H9 (cell line): ENCODE measurements around the gene PIGW. TPM values are rescaled to one million over a fixed set of nuclear protein-coding genes. Genes with fewer than 3 reads are reported as not detected.
A peak's percentile ranks its signal among the peaks of the same experiment; 100 is the strongest.

ENCODE experiments used
- DNase-seq: peaks from one replicate; pipeline ENCODE4 v3.0.0-alpha.2; 2017
- H2AFZ ChIP-seq: one replicate; pipeline ENCODE4 v1.6.1; 2013; ENCODE audit warnings: mild to moderate bottlenecking, low read length, control low read depth, moderate library complexity
- H2AK5ac ChIP-seq: 2 replicates; pipeline ENCODE4 v1.6.1; 2013; ENCODE audit warnings: low read length, control low read depth, mixed read lengths; ENCODE audit not compliant: insufficient read length
- H2BK120ac ChIP-seq: one replicate; pipeline ENCODE4 v1.6.1; 2013; ENCODE audit warnings: low read depth, mild to moderate bottlenecking, low read length, control low read depth, inconsistent platforms; ENCODE audit not compliant: poor library complexity, severe bottlenecking
- H2BK12ac ChIP-seq: 2 replicates; pipeline ENCODE4 v1.6.1; 2013; ENCODE audit warnings: low read length, control low read depth, mixed read lengths, low read depth; ENCODE audit not compliant: insufficient read length
- H2BK15ac ChIP-seq: 2 replicates; pipeline ENCODE4 v1.6.1; 2013; ENCODE audit warnings: low read depth, low read length, control low read depth
- H2BK20ac ChIP-seq: one replicate; pipeline ENCODE4 v1.6.1; 2013; ENCODE audit warnings: low read depth, mild to moderate bottlenecking, low read length, control low read depth, inconsistent platforms; ENCODE audit not compliant: poor library complexity, severe bottlenecking
- H2BK5ac ChIP-seq: 2 replicates; pipeline ENCODE4 v1.6.1; 2013; ENCODE audit warnings: low read length, control low read depth, mixed read lengths; ENCODE audit not compliant: insufficient read length
- H3K14ac ChIP-seq: 2 replicates; pipeline ENCODE4 v1.6.1; 2013; ENCODE audit warnings: low read length, control low read depth; ENCODE audit not compliant: insufficient read depth
- H3K18ac ChIP-seq: 2 replicates; pipeline ENCODE4 v1.6.1; 2013; ENCODE audit warnings: low read depth, mild to moderate bottlenecking, mixed read lengths, low read length, control low read depth; ENCODE audit not compliant: insufficient read length
- H3K23ac ChIP-seq: 2 replicates; pipeline ENCODE4 v1.6.1; 2013; ENCODE audit warnings: low read length, control low read depth, mixed read lengths, low read depth; ENCODE audit not compliant: insufficient read length
- H3K23me2 ChIP-seq: 2 replicates; pipeline ENCODE4 v1.6.1; 2013; ENCODE audit warnings: low read depth, mild to moderate bottlenecking, mixed read lengths, low read length, control low read depth; ENCODE audit not compliant: insufficient read length, poor library complexity, severe bottlenecking
- H3K27ac ChIP-seq: 2 replicates; pipeline ENCODE4 v1.5.1; 2013; ENCODE audit warnings: low read length, control low read depth, mixed read lengths, low read depth; ENCODE audit not compliant: insufficient read length
- H3K27me3 ChIP-seq: 2 replicates; pipeline ENCODE4 v1.6.1; 2013; ENCODE audit warnings: low read length, control low read depth, inconsistent platforms; ENCODE audit not compliant: insufficient read depth
- H3K4ac ChIP-seq: 2 replicates; pipeline ENCODE4 v1.6.1; 2013; ENCODE audit warnings: low read depth, mild to moderate bottlenecking, control low read depth, inconsistent platforms, low read length, moderate library complexity
- H3K4me1 ChIP-seq: 2 replicates; pipeline ENCODE4 v1.6.1; 2013; ENCODE audit warnings: low read length, control low read depth, inconsistent platforms; ENCODE audit not compliant: insufficient read depth
- H3K4me2 ChIP-seq: 2 replicates; pipeline ENCODE4 v1.6.1; 2013; ENCODE audit warnings: low read length, control low read depth, mixed read lengths; ENCODE audit not compliant: insufficient read length, insufficient read depth
- H3K56ac ChIP-seq: 2 replicates; pipeline ENCODE4 v1.6.1; 2013; ENCODE audit warnings: low read depth, mild to moderate bottlenecking, mixed read lengths, low read length, control low read depth; ENCODE audit not compliant: insufficient read length
- H3K79me1 ChIP-seq: 2 replicates; pipeline ENCODE4 v1.6.1; 2013; ENCODE audit warnings: low read depth, mild to moderate bottlenecking, moderate library complexity, low read length, control low read depth, inconsistent platforms; ENCODE audit not compliant: insufficient read depth, poor library complexity, severe bottlenecking
- H3K79me2 ChIP-seq: 2 replicates; pipeline ENCODE4 v1.6.1; 2013; ENCODE audit warnings: low read length, control low read depth, inconsistent platforms; ENCODE audit not compliant: insufficient read depth
- H3K9ac ChIP-seq: 2 replicates; pipeline ENCODE4 v1.6.1; 2013; ENCODE audit warnings: low read length, control low read depth, mixed read lengths; ENCODE audit not compliant: insufficient read length; ENCODE audit errors: extremely low read depth
- H3K9me3 ChIP-seq: one replicate; pipeline ENCODE4 v1.6.1; 2013; ENCODE audit warnings: low read depth, low read length, inconsistent platforms; ENCODE audit not compliant: control insufficient read depth
- H3T11ph ChIP-seq: one replicate; pipeline ENCODE4 v1.6.1; 2013; ENCODE audit warnings: mild to moderate bottlenecking, low read length, control low read depth, inconsistent platforms
- H4K20me1 ChIP-seq: one replicate; pipeline ENCODE4 v1.6.1; 2013; ENCODE audit not compliant: control insufficient read depth, insufficient read length, insufficient read depth
- H4K5ac ChIP-seq: 2 replicates; pipeline ENCODE4 v1.6.1; 2013; ENCODE audit warnings: low read depth, mild to moderate bottlenecking, mixed read lengths, low read length, control low read depth; ENCODE audit not compliant: insufficient read length
- H4K8ac ChIP-seq: replicated peaks from 2 replicates; pipeline ENCODE4 v1.6.1; 2013; ENCODE audit warnings: low read length, control low read depth, mixed read lengths, low read depth; ENCODE audit not compliant: insufficient read length
- H4K91ac ChIP-seq: 2 replicates; pipeline ENCODE4 v1.6.1; 2013; ENCODE audit warnings: low read depth, mild to moderate bottlenecking, moderate library complexity, mixed read lengths, low read length, control low read depth; ENCODE audit not compliant: insufficient read length
- H3K27ac Mint-ChIP-seq, 3 experiments: 2 replicates in 2 of 3; 3 replicates in 1 of 3; pipeline ENCODE4 v1.8.0; 2020 to 2021; ENCODE audit warnings: mixed read lengths in 3 of 3, mild to moderate bottlenecking in 1 of 3, moderate library complexity in 1 of 3
- H3K27me3 Mint-ChIP-seq: 2 replicates; pipeline ENCODE4 v1.8.0; 2021; ENCODE audit warnings: low read depth, mild to moderate bottlenecking, moderate library complexity, mixed read lengths
- H3K36me3 Mint-ChIP-seq, 3 experiments: 2 replicates in 2 of 3; 3 replicates in 1 of 3; pipeline ENCODE4 v1.8.0; 2020 to 2021; ENCODE audit warnings: low read depth in 3 of 3, mixed read lengths in 3 of 3; ENCODE audit not compliant: insufficient read depth in 1 of 3
- H3K4me1 Mint-ChIP-seq, 2 experiments: 2 replicates each; pipeline ENCODE4 v1.8.0; 2020; ENCODE audit warnings: mixed read lengths in 2 of 2
- H3K4me3 Mint-ChIP-seq, 2 experiments: 2 replicates in 1 of 2; 3 replicates in 1 of 2; pipeline ENCODE4 v1.8.0; 2020 to 2021; ENCODE audit warnings: mild to moderate bottlenecking in 2 of 2, mixed read lengths in 2 of 2, moderate library complexity in 1 of 2
- H3K9me3 Mint-ChIP-seq, 2 experiments: 2 replicates in 1 of 2; 3 replicates in 1 of 2; pipeline ENCODE4 v1.8.0; 2020; ENCODE audit warnings: mild to moderate bottlenecking in 2 of 2, mixed read lengths in 2 of 2, moderate library complexity in 1 of 2
- CTCF ChIP-seq: fragments of 200-600 bp; sonication (generic); conservative IDR thresholded peaks from 3 replicates; pipeline ENCODE4 v1.8.0; 2021; ENCODE audit warnings: antibody characterized with exemption, mild to moderate bottlenecking
- whole genome bisulfite sequencing: extraction: QIAGEN DNeasy Blood & Tissue Kit; methylation state at CpG from one replicate; pipeline ENCODE4 v1.1.7; 2013; ENCODE audit warnings: missing lambda C conversion rate, low lambda C conversion rate, mixed read lengths; ENCODE audit not compliant: insufficient read length; ENCODE audit errors: extremely low coverage; 5-methylcytosine and 5-hydroxymethylcytosine counted together
- total RNA-seq: library from RNA; stranded (reverse); gene quantifications from 2 replicates; pipeline ENCODE4 v1.2.1, GENCODE V29; 2021

Gene PIGW
- total RNA-seq, 1 experiment from 2014 or later = 26.2 TPM

- H3K27ac Mint-ChIP-seq = peak overlapping the region in 1 of 3 experiments; percentile 13; a peak in 1 of 7 replicates
- Histone ChIP-seq H4K91ac (no peak overlapping the region), H3K18ac (no peak overlapping the region), H2BK5ac (no peak overlapping the region), H3K4ac (no peak overlapping the region), H3K79me2 (peaks cover 2% of the 10 kb centered on the region; the same call in 1 of the 2 replicates), H4K5ac (no peak overlapping the region), H2AK5ac (no peak overlapping the region), H3K9ac (no peak overlapping the region), H3K14ac (no peak overlapping the region), H2BK20ac (no peak overlapping the region), H2BK15ac (no peak overlapping the region), H3K4me2 (no peak overlapping the region), H2BK120ac (no peak overlapping the region), H2AFZ (no peak overlapping the region), H4K8ac (no peak overlapping the region), H3K4me1 (no peaks in the 10 kb centered on the region), H3K23ac (no peak overlapping the region), H2BK12ac (no peak overlapping the region), H3K9me3 (no peaks in the 10 kb centered on the region), H3K79me1 (no peaks in the 10 kb centered on the region), H4K20me1 (no peaks in the 10 kb centered on the region), H3K23me2 (peaks cover under 1% of the 10 kb centered on the region), H3K27ac (no peak overlapping the region), H3K27me3 (no peaks in the 10 kb centered on the region), H3T11ph (no peak overlapping the region), H3K56ac (no peak overlapping the region)
- H3K27me3 Mint-ChIP-seq = no peaks in the 10 kb centered on the region
- H3K36me3 Mint-ChIP-seq = peaks cover 10 to 29% (median 14%) of the 10 kb centered on the region in 3 experiments
- no CpG with 5 or more reads among the region's 3 CpGs for WGBS
- DNase-seq = no peak
- TF ChIP-seq CTCF = no peak
- peaks cover 0 to 3% of the 10 kb centered on the region in 2 experiments; a peak in 3 of 5 replicates for H3K9me3 Mint-ChIP-seq
- H3K4me1 Mint-ChIP-seq = peaks cover 3 to 6% of the 10 kb centered on the region in 2 experiments
- H3K4me3 Mint-ChIP-seq = no peak overlapping the region
Measured at GRCh38 chr17:36540696-36541095, 5.9 kb downstream of the PIGW start.
